ENCODE measurements around the gene CDC5L.

GRCh38 chr6:44474643-44475042, 87.1 kb downstream of the CDC5L start:
- TF ChIP-seq CTCF (IDR thresholded peaks at IDR 0.05) = no peak
- no peak for TF ChIP-seq POLR2AphosphoS5 (IDR thresholded peaks at IDR 0.05; ENCODE audit: low read depth, low read length)
- no peak for TF ChIP-seq FOXJ3 (CRISPR knock-in tag; IDR thresholded peaks at IDR 0.05)
- no peak for TF ChIP-seq MXI1 (IDR thresholded peaks at IDR 0.05; ENCODE audit: low read depth, low read length)
- no peak for TF ChIP-seq EZH2phosphoT487 (IDR thresholded peaks at IDR 0.05; ENCODE audit: borderline replicate concordance, low read depth)
- no peak for TF ChIP-seq TAF1 (IDR thresholded peaks at IDR 0.05; ENCODE audit: borderline replicate concordance, low read depth, low read length)
- no peak for TF ChIP-seq RAD21 (IDR thresholded peaks at IDR 0.05; ENCODE audit: low read length)
- no peak for TF ChIP-seq RFX5 (IDR thresholded peaks at IDR 0.05; ENCODE audit: low read length)

All from SK-N-SH (cell line).